DOHH2 (cell line): ENCODE data around the gene CAPG.

ENCODE experiments used
- H3F3A ChIP-seq: fragments of 200-600 bp; sonication (generic), shearing (Covaris generic); 2 replicates; pipeline ENCODE4 v1.6.0; 2016; ENCODE audit warnings: antibody characterized with exemption, mild to moderate bottlenecking; ENCODE audit not compliant: control insufficient read depth, insufficient read depth
- H3K27ac ChIP-seq: fragments of 200-600 bp; sonication (generic); 2 replicates; pipeline ENCODE4 v1.5.1; 2014; ENCODE audit warnings: low read depth, mild to moderate bottlenecking, low read length, moderate library complexity
- H3K27me3 ChIP-seq: fragments of 200-600 bp; sonication (generic); 2 replicates; pipeline ENCODE4 v1.6.1; 2014; ENCODE audit warnings: mild to moderate bottlenecking, low read length, mixed read lengths; ENCODE audit not compliant: control insufficient read depth
- H3K36me3 ChIP-seq: fragments of 200-600 bp; sonication (generic); 2 replicates; pipeline ENCODE4 v1.6.1; 2014; ENCODE audit warnings: mild to moderate bottlenecking, low read length, moderate library complexity, mixed read lengths; ENCODE audit not compliant: control insufficient read depth
- H3K4me1 ChIP-seq: fragments of 200-600 bp; sonication (generic); 2 replicates; pipeline ENCODE4 v1.6.1; 2014; ENCODE audit warnings: mild to moderate bottlenecking, low read length, mixed read lengths; ENCODE audit not compliant: control insufficient read depth
- H3K4me2 ChIP-seq: fragments of 200-600 bp; sonication (generic); 2 replicates; pipeline ENCODE4 v1.6.0; 2014; ENCODE audit warnings: mild to moderate bottlenecking, low read length, moderate library complexity
- H3K4me3 ChIP-seq: fragments of 200-600 bp; sonication (generic); 2 replicates; pipeline ENCODE4 v1.5.1; 2014; ENCODE audit warnings: mild to moderate bottlenecking, low read length, mixed read lengths
- H3K79me2 ChIP-seq: fragments of 200-600 bp; sonication (generic); 2 replicates; pipeline ENCODE4 v1.6.1; 2014; ENCODE audit warnings: mild to moderate bottlenecking, low read length, mixed read lengths; ENCODE audit not compliant: control insufficient read depth
- H3K9me2 ChIP-seq: fragments of 200-600 bp; sonication (generic); replicated peaks from 2 replicates; pipeline ENCODE4 v1.6.1; 2014; ENCODE audit warnings: mild to moderate bottlenecking, low read length, mixed read lengths; ENCODE audit not compliant: control insufficient read depth
- H3K9me3 ChIP-seq: fragments of 200-600 bp; sonication (generic); 2 replicates; pipeline ENCODE4 v1.6.1; 2014; ENCODE audit warnings: antibody characterized with exemption, low read length, mixed read lengths; ENCODE audit not compliant: control insufficient read depth, insufficient read depth
- H4K20me1 ChIP-seq: fragments of 200-600 bp; sonication (generic); 2 replicates; pipeline ENCODE4 v1.6.0; 2014; ENCODE audit warnings: low read depth, mild to moderate bottlenecking, antibody characterized with exemption, low read length, moderate library complexity; ENCODE audit not compliant: control insufficient read depth, insufficient read depth
- CTCF ChIP-seq: fragments of 200-600 bp; sonication (generic); IDR thresholded peaks from one replicate; pipeline ENCODE4 v1.5.1; 2014; ENCODE audit warnings: antibody characterized with exemption, mild to moderate bottlenecking, low read depth, low read length; ENCODE audit not compliant: poor library complexity, severe bottlenecking
- EZH2phosphoT487 ChIP-seq: fragments of 200-600 bp; sonication (generic); IDR thresholded peaks from 2 replicates; pipeline ENCODE4 v1.6.1; 2017; ENCODE audit warnings: borderline replicate concordance, mild to moderate bottlenecking, antibody characterized with exemption, low read length, moderate library complexity, mixed read lengths

CAPG gene

GRCh38 chr2:85431570-85432205 lies 21.5 kb upstream of the CAPG start:
- H3K27ac ChIP-seq = no peak overlapping the region
- H3K27me3 ChIP-seq = no peaks in the 10 kb centered on the region
- TF ChIP-seq CTCF (no peak), EZH2phosphoT487 (no peak)
- H3K9me3 ChIP-seq = no peaks in the 10 kb centered on the region
- H3K4me2 ChIP-seq = no peak overlapping the region
- H3K4me3 ChIP-seq = no peak overlapping the region
- H3K79me2 ChIP-seq = no peaks in the 10 kb centered on the region
- no peaks in the 10 kb centered on the region for H3F3A ChIP-seq
- no peaks in the 10 kb centered on the region for H4K20me1 ChIP-seq
- no peaks in the 10 kb centered on the region for H3K9me2 ChIP-seq
- peaks cover 6% of the 10 kb centered on the region; the same call in 1 of the 2 replicates for H3K4me1 ChIP-seq
- no peaks in the 10 kb centered on the region for H3K36me3 ChIP-seq

GRCh38 chr2:85430752-85431569 lies 20.8 kb upstream of the CAPG start:
- Histone ChIP-seq H3K4me1 (peaks cover 6% of the 10 kb centered on the region; the same call in 1 of the 2 replicates), H3K4me3 (no peak overlapping the region), H3K27ac (no peak overlapping the region), H3K36me3 (no peaks in the 10 kb centered on the region), H3K4me2 (no peak overlapping the region), H3K9me2 (no peaks in the 10 kb centered on the region), H3F3A (no peaks in the 10 kb centered on the region), H3K9me3 (no peaks in the 10 kb centered on the region), H3K79me2 (no peaks in the 10 kb centered on the region), H4K20me1 (no peaks in the 10 kb centered on the region), H3K27me3 (no peaks in the 10 kb centered on the region)
- TF ChIP-seq EZH2phosphoT487 = no peak
- TF ChIP-seq CTCF = no peak

- Histone ChIP-seq H3K4me3 (no peak overlapping the region), H3K27ac (no peak overlapping the region), H4K20me1 (no peaks in the 10 kb centered on the region), H3K4me2 (no peak overlapping the region), H3K9me2 (no peaks in the 10 kb centered on the region), H3K36me3 (no peaks in the 10 kb centered on the region), H3K4me1 (peaks cover 6% of the 10 kb centered on the region; the same call in 1 of the 2 replicates), H3F3A (no peaks in the 10 kb centered on the region), H3K9me3 (no peaks in the 10 kb centered on the region), H3K79me2 (no peaks in the 10 kb centered on the region), H3K27me3 (no peaks in the 10 kb centered on the region)
- TF ChIP-seq EZH2phosphoT487 = no peak
- no peak for TF ChIP-seq CTCF
Measured at GRCh38 chr2:85429924-85430289, 19.7 kb upstream of the CAPG start.
